GM10248 (cell line): ENCODE results near the gene SNUPN.
"Not testable (repeated sequence)": the region's sequence is repeated elsewhere in the genome, so short reads cannot be mapped to it uniquely, and the experiment has no call there.

Experiments used
- CTCF ChIA-PET: fragments of 300-600 bp; sonication (Branson Sonifier 250); formaldehyde crosslinking; extraction: SDS; loops from one replicate; lab custom pipeline; 2021; ENCODE audit warnings: antibody characterized with exemption; lab: Yijun Ruan, JAX
- POLR2A ChIA-PET: fragments of 350-650 bp; sonication (Branson Sonifier 250); formaldehyde crosslinking; extraction: SDS; loops from one replicate; lab custom pipeline; 2020; ENCODE audit warnings: antibody characterized with exemption; lab: Yijun Ruan, JAX
- DNase-seq: peaks from one replicate; pipeline ENCODE4 v3.0.0; 2012; ENCODE audit errors: extremely low spot score
- TF ChIP-seq, protein P1 (sequence below): IDR thresholded peaks from 2 replicates; pipeline ENCODE4 v1.5.1; 2012; ENCODE audit warnings: mild to moderate bottlenecking, low read depth; ENCODE audit errors: extremely low read depth, missing control alignments, control extremely low read depth

SNUPN gene

DNA sequence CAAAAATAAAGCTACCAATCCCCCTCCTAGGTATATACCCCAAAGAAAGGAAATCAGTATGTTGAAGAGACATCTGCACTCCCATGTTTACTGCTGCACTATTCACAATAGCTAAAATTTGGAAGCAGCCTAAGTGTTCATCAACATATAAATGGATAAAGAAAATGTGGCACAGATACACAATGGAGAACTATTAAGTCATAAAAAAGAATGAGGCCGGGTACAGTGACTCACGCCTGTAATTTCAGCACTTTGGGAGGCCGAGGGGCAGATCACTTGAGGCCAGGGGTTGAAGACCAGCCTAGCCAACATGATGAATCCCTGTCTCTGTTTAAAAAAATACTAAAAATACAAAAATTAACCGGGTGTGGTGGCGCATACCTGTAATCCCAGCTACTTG, 36.5 kb downstream of the SNUPN start:
- no peak for DNase-seq
- TF ChIP-seq, protein P1, sequence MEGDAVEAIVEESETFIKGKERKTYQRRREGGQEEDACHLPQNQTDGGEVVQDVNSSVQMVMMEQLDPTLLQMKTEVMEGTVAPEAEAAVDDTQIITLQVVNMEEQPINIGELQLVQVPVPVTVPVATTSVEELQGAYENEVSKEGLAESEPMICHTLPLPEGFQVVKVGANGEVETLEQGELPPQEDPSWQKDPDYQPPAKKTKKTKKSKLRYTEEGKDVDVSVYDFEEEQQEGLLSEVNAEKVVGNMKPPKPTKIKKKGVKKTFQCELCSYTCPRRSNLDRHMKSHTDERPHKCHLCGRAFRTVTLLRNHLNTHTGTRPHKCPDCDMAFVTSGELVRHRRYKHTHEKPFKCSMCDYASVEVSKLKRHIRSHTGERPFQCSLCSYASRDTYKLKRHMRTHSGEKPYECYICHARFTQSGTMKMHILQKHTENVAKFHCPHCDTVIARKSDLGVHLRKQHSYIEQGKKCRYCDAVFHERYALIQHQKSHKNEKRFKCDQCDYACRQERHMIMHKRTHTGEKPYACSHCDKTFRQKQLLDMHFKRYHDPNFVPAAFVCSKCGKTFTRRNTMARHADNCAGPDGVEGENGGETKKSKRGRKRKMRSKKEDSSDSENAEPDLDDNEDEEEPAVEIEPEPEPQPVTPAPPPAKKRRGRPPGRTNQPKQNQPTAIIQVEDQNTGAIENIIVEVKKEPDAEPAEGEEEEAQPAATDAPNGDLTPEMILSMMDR = no peak
- CTCF ChIA-PET = interaction anchor here (1.8 to 3.1 kb wide), 2 partner anchors 9 to 22 kb away, joined by 6 to 10 read pairs; partner anchors contain the start of gene PTPN9
- POLR2A ChIA-PET = no interaction called here

DNA sequence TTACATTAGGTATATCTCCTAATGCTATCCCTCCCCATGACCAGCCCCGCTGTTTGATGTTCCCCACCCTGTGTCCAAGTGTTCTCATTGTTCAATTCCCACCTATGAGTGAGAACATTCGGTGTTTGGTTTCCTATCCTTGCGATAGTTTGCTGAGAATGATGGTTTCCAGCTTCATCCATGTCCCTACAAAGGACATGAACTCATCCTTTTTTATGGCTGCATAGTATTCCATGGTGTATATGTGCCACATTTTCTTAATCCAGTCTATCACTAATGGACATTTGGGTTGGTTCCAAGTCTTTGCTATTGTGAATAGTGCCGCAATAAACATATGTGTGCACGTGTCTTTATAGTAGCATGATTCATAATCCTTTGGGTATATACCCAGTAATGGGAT, 39.1 kb downstream of the SNUPN start:
- CTCF ChIA-PET = interaction anchor here (1.4 to 1.8 kb wide), 2 partner anchors 11 to 18 kb away, joined by 4 read pairs; no protein-coding TSS in a partner anchor
- POLR2A ChIA-PET, DNase-seq: not testable (repeated sequence)

DNA sequence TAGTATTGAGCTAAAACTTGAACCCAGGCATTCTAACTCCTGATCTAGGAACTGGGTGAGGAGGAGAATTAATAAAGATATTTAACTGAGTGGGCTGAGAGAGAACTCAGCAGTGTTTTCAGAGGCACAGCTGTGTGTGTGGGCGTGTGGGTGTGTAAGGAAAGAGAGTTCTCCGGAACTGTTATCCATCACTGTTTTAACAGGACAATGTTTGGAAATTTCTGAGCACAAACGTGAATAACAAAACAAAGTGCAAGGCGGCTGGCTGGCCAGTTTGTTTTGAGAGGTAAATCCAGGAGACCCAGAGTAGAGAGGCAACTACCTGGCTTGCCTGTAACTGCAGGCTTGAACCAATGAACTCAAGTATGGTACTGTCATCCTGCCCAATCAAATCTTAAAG, 41.4 kb downstream of the SNUPN start:
- no peak for DNase-seq
- CTCF ChIA-PET = interaction anchor here (1.8 kb wide), 1 partner anchor 12 kb away, joined by 4 read pairs; no protein-coding TSS in a partner anchor
- POLR2A ChIA-PET = no interaction called here
- TF ChIP-seq, protein P1 = no peak

DNA sequence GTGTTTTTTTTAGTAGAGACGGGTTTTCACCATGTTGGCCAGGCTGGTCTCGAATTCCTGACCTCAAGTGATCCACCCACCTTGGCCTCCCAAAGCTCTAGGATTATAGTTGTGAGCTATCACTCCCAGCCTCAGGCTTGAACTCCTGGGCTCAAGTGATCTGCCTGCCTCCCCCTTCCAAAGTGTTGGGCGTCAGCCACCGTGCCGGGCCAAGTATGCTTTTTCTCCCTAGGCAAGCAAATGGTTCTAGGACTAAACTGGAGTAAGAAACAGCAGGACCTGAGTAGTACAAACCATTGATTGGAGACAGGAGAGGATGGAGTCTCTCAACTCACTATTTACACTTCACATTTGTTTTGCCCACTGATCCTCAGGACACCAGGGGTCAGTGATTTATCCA, 41.8 kb downstream of the SNUPN start:
- CTCF ChIA-PET = interaction anchor here (1.8 kb wide), 1 partner anchor 11 kb away, joined by 4 read pairs; no protein-coding TSS in a partner anchor

GRCh38 chr15:75582943-75583342, 42.6 kb downstream of the SNUPN start:
- CTCF ChIA-PET = interaction anchor here (1.2 to 1.8 kb wide), 2 partner anchors 10 to 14 kb away, joined by 3 to 4 read pairs; no protein-coding TSS in a partner anchor
- POLR2A ChIA-PET, DNase-seq: not testable (repeated sequence)

More for the DNA sequence above, 41.8 kb downstream of the SNUPN start:
- DNase-seq = no peak
- POLR2A ChIA-PET = no interaction called here
- TF ChIP-seq, protein P1 = no peak

DNA sequence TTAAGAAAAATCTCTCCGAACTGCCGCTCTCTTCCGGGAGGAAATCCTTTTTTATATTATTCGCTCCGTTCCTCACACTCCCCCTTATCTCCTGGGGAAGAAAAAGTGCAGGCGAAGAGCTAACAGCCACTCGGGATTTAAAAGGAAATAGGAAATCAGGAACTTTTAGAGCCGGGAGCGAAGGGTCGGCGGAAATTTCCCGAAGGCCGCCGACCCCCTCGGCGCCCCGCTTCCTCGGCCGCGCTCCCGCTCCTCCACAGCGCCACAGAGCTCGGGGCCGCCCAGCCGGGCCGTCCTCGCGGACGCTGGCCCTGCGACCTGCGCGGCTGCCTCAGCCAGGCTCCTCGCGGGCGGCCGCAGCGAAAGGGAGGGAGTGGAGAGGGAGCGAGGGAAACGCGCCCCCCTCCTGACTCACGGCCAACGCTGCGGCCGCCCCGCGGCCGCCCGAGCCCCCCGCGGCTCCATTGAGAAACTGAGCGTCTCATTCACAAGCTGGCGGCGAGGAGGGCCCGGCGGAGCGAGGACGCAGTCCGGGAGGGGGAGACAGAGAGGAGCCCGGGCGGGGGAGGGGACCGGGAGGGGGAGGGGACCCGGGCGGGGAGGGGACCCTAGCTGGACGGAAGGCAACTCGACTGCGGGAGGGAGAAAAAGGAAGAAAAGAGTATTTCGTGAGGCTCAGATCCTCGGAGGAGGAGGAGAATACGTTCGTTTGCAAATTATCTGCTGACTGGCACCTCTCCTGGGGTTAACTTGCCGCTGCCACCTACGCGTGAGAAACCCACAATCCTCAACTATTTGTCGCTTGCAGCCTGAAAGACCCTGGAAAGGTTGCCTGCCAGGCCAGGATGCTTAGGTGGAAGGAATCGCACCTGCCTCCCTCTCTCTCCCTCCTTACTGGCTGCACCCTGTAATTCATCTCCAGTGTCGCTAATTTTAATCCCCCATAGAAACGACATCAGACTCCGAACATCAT, 46.3 kb downstream of the SNUPN start, which contains the start of gene PTPN9:
Gene PTPN9, minus strand, starts transcription at position 368 of the 973 bp plus-strand sequence. CDS start 539 bp downstream, outside the sequence.
- TF ChIP-seq, protein P1 = peak; percentile 45
- POLR2A ChIA-PET = interaction anchor here (0.8 to 1.2 kb wide), 2 partner anchors 128 to 211 kb away, joined by 5 to 9 read pairs; partner anchors contain the start of gene SIN3A
- DNase-seq = peak; percentile 86
- CTCF ChIA-PET = interaction anchor here (0.9 to 3.2 kb wide), 6 partner anchors 9 to 147 kb away, joined by 3 to 10 read pairs (median 4); no protein-coding TSS in a partner anchor

GRCh38 chr15:75578173-75578947, 47.2 kb downstream of the SNUPN start:
- CTCF ChIA-PET = interaction anchor here (0.6 to 3.2 kb wide), 12 partner anchors 8 to 211 kb away, joined by 3 to 10 read pairs (median 3); no protein-coding TSS in a partner anchor
- peak; percentile 65 for DNase-seq
- TF ChIP-seq, protein P1 = no peak
- POLR2A ChIA-PET = interaction anchor here (0.8 to 1.2 kb wide), 2 partner anchors 127 to 211 kb away, joined by 5 to 9 read pairs; partner anchors contain the start of gene SIN3A
